ENCODE measurements around the gene ACAA1. TPM values are rescaled to one million over a fixed set of nuclear protein-coding genes. Genes with fewer than 3 reads are reported as not detected.
A peak's percentile ranks its signal among the peaks of the same experiment; 100 is the strongest.

The ACAA1 gene
- total RNA-seq, 2 donors from 2014 or later, result 40.1 to 43.7 TPM

DNA sequence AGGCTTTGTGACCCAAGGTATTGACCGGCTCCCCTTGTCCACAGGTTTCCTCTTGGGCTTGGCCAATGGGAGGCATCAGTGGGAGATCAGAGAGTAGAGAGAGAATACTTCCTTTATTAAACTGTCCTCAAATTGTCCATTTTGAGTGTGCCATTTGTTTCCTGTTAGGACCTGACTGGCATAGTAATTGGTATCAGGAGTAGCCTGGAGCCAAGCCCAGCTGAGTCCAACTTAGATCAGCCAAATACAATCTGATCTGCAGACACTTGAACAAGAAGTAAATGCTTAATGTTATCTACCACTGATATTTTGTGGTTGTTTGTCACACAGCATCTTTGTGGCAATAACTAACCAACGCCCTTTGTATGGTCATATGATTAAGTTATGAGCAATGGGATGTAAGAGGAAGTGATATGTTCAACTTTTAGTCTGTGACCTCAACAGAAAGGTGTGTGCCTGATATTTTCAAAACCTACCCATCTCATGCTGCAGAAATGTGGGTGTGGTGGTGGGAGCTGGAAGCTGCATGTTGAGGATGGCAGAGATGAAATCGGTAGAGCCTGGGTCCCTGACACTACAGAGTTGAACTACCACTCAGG, 14.8 kb upstream of the ACAA1 start:
- no peaks in the 10 kb centered on the region for H3K36me3 Mint-ChIP-seq (ENCODE audit: low read depth)
- Histone ChIP-seq H3K9ac (ENCODE audit: extremely low read depth, low read length, poor library complexity, severe bottlenecking) (no peak overlapping the region), H3K27ac (ENCODE audit: low read depth, low read length) (no peak overlapping the region), H3K27me3 (ENCODE audit: control insufficient read depth, insufficient read depth, low read length, poor library complexity, severe bottlenecking) (no peaks in the 10 kb centered on the region), H3K4me1 (ENCODE audit: control insufficient read depth, insufficient read depth, low read length) (no peaks in the 10 kb centered on the region), H3K9me3 (ENCODE audit: control insufficient read depth, low read length) (peaks cover 7% of the 10 kb centered on the region), H3K4me3 (ENCODE audit: low read length) (no peak overlapping the region), H3K36me3 (ENCODE audit: control insufficient read depth, insufficient read depth, low read length) (no peaks in the 10 kb centered on the region)
- no peak overlapping the region for H3K27ac Mint-ChIP-seq
- peaks cover 6% of the 10 kb centered on the region for H3K9me3 Mint-ChIP-seq
- H3K4me1 Mint-ChIP-seq, result no peaks in the 10 kb centered on the region
- TF ChIP-seq, protein P1, sequence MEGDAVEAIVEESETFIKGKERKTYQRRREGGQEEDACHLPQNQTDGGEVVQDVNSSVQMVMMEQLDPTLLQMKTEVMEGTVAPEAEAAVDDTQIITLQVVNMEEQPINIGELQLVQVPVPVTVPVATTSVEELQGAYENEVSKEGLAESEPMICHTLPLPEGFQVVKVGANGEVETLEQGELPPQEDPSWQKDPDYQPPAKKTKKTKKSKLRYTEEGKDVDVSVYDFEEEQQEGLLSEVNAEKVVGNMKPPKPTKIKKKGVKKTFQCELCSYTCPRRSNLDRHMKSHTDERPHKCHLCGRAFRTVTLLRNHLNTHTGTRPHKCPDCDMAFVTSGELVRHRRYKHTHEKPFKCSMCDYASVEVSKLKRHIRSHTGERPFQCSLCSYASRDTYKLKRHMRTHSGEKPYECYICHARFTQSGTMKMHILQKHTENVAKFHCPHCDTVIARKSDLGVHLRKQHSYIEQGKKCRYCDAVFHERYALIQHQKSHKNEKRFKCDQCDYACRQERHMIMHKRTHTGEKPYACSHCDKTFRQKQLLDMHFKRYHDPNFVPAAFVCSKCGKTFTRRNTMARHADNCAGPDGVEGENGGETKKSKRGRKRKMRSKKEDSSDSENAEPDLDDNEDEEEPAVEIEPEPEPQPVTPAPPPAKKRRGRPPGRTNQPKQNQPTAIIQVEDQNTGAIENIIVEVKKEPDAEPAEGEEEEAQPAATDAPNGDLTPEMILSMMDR (conservative IDR thresholded peaks at IDR 0.05), result no peak
- WGBS, 2 experiments (ENCODE audit: insufficient coverage in 1 of 2, insufficient read length in 1 of 2), result 83 to 97% methylated on average over 1 to 3 of the region's 3 CpGs
- H3K27me3 Mint-ChIP-seq (ENCODE audit: insufficient read depth), result no peaks in the 10 kb centered on the region
- no peak for DNase-seq
- H3K4me3 Mint-ChIP-seq, result no peak overlapping the region

DNA sequence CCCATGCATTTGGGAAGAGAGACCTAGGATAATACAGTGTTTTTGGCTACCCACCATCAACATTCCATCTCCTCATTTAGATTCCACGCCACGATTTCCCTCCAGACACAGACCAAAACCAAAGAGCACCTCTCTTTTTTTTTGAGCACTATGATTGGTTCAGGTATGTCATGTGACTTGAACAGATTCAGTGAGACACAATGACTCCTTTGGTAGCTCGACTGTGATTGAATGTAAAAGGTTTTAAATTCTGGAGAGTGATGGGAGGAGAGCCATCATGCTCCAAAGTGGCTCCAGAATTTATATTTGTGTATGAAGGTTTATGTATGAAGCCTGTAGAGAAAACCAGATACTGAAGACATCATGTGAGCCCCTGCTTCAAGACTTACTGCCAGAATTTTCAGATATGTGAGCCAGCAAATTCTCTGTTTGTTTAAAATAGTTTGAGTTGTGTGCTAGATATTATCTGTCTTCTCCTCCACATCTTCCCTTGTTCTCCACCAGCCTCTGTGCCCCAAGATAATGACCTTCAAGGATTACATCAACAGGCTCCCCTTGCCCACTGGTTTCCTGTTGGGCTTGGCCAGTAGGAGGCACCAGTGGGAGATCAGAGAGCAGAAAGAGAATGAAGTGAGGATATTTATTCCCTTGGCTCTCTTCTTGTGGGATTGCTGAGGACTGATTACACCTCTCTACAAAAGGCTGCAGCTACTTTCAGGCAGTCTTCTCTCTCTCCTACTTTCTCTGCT, 14.0 kb upstream of the ACAA1 start:
- H3K27me3 ChIP-seq (ENCODE audit: control insufficient read depth, insufficient read depth, low read length, poor library complexity, severe bottlenecking), result no peaks in the 10 kb centered on the region
- WGBS, 2 experiments (ENCODE audit: insufficient coverage in 1 of 2, insufficient read length in 1 of 2), result 70 to 90% methylated on average over 1 to 3 of the region's 3 CpGs
- H3K36me3 Mint-ChIP-seq (ENCODE audit: low read depth), result no peaks in the 10 kb centered on the region
- H3K4me3 ChIP-seq (ENCODE audit: low read length), result no peak overlapping the region
- H3K9me3 ChIP-seq (ENCODE audit: control insufficient read depth, low read length), result peaks cover 15% of the 10 kb centered on the region
- no peak overlapping the region for H3K4me3 Mint-ChIP-seq
- no peak overlapping the region for H3K27ac Mint-ChIP-seq
- no peaks in the 10 kb centered on the region for H3K27me3 Mint-ChIP-seq (ENCODE audit: insufficient read depth)
- no peak overlapping the region for H3K9ac ChIP-seq (ENCODE audit: extremely low read depth, low read length, poor library complexity, severe bottlenecking)
- no peaks in the 10 kb centered on the region for H3K36me3 ChIP-seq (ENCODE audit: control insufficient read depth, insufficient read depth, low read length)
- peaks cover 6% of the 10 kb centered on the region for H3K9me3 Mint-ChIP-seq
- DNase-seq, result peak; percentile 65
- no peak overlapping the region for H3K27ac ChIP-seq (ENCODE audit: low read depth, low read length)
- no peaks in the 10 kb centered on the region for H3K4me1 ChIP-seq (ENCODE audit: control insufficient read depth, insufficient read depth, low read length)
- H3K4me1 Mint-ChIP-seq, result no peaks in the 10 kb centered on the region
- TF ChIP-seq, protein P1 (conservative IDR thresholded peaks at IDR 0.05), result peak; percentile 61

DNA sequence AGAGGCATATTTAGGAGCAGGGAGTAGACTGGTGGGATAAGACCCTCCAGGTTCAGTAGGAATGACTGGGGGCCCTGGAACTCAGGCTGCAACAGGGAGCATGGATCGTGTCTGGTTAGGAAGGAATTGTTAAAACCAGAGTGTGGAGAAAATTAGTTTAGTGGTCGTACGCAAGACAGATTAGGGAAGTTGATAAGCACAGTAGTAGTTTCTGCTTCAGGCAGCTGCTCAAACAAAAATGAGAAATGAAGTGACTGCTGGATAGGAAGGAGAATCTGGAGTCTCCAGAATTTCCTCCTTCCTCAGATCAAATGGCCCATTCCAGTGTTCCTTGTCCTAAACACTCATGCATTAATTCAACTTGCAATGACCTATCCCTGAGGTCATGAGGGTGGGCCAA, 12.8 kb upstream of the ACAA1 start:
- H3K36me3 Mint-ChIP-seq (ENCODE audit: low read depth), result no peaks in the 10 kb centered on the region
- WGBS, 2 experiments (ENCODE audit: insufficient coverage in 1 of 2, insufficient read length in 1 of 2), result 60 to 89% methylated on average over 1 to 3 of the region's 3 CpGs
- H3K4me1 ChIP-seq (ENCODE audit: control insufficient read depth, insufficient read depth, low read length), result no peaks in the 10 kb centered on the region

More for the DNA sequence above, 12.8 kb upstream of the ACAA1 start:
- H3K36me3 ChIP-seq (ENCODE audit: control insufficient read depth, insufficient read depth, low read length), result no peaks in the 10 kb centered on the region
- H3K4me1 Mint-ChIP-seq, result no peaks in the 10 kb centered on the region
- no peak overlapping the region for H3K27ac ChIP-seq (ENCODE audit: low read depth, low read length)
- DNase-seq, result no peak
- no peak overlapping the region for H3K4me3 Mint-ChIP-seq
- H3K27me3 ChIP-seq (ENCODE audit: control insufficient read depth, insufficient read depth, low read length, poor library complexity, severe bottlenecking), result no peaks in the 10 kb centered on the region
- no peak overlapping the region for H3K4me3 ChIP-seq (ENCODE audit: low read length)
- H3K27ac Mint-ChIP-seq, result no peak overlapping the region
- H3K9me3 ChIP-seq (ENCODE audit: control insufficient read depth, low read length), result peaks cover 16% of the 10 kb centered on the region
- TF ChIP-seq, protein P1 (conservative IDR thresholded peaks at IDR 0.05), result no peak
- H3K9ac ChIP-seq (ENCODE audit: extremely low read depth, low read length, poor library complexity, severe bottlenecking), result no peak overlapping the region
- H3K9me3 Mint-ChIP-seq, result peaks cover 6% of the 10 kb centered on the region
- peaks cover 4% of the 10 kb centered on the region for H3K27me3 Mint-ChIP-seq (ENCODE audit: insufficient read depth)
